GM12892 (cell line): Measurements from ENCODE around the gene DOCK2.

ENCODE experiments used
- POLR2A ChIP-seq: IDR thresholded peaks from 2 replicates; pipeline ENCODE4 v1.6.1; 2011; ENCODE audit warnings: low read depth, low read length, control low read depth
- POLR2AphosphoS5 ChIP-seq: IDR thresholded peaks from 2 replicates; pipeline ENCODE4 v1.6.1; 2011; ENCODE audit warnings: low read depth, low read length, control low read depth
- TAF1 ChIP-seq: IDR thresholded peaks from 2 replicates; pipeline ENCODE4 v1.6.1; 2011; ENCODE audit warnings: low read depth, mild to moderate bottlenecking, control low read depth, low read length, borderline replicate concordance

GRCh38 chr5:170109059-170110031, 472.3 kb downstream of the DOCK2 start:
- TF ChIP-seq POLR2A = no peak
- no peak for TF ChIP-seq POLR2AphosphoS5
- TF ChIP-seq TAF1 = no peak
